Mesenteric fat pad (tissue), 1 donor: ENCODE data around the gene CAMK2D. TPM values are rescaled to one million over a fixed set of nuclear protein-coding genes. Genes with fewer than 3 reads are reported as not detected.
"Not testable (repeated sequence)": the region's sequence is repeated elsewhere in the genome, so short reads cannot be mapped to it uniquely, and the experiment has no call there.

Experiments used
- DNase-seq: peaks from one replicate; pipeline ENCODE4 v3.0.0-alpha.2; 2020; ENCODE audit warnings: low spot score
- total RNA-seq: library from RNA; stranded (reverse); fragmentation: NEBNext Ultra II Directional; extraction: Animal tissue kit (Norgen Biotek cat#: 25700); gene quantifications from one replicate; pipeline ENCODE4 v1.2.1, GENCODE V29; 2021
- donor health status: DM: yes; HTN: yes; CAD: no.

Gene CAMK2D
- total RNA-seq, 1 donor from 2014 or later = 58.0 TPM

GRCh38 chr4:113732967-113733527, 28.5 kb downstream of the CAMK2D start:
- no peak for DNase-seq

DNA sequence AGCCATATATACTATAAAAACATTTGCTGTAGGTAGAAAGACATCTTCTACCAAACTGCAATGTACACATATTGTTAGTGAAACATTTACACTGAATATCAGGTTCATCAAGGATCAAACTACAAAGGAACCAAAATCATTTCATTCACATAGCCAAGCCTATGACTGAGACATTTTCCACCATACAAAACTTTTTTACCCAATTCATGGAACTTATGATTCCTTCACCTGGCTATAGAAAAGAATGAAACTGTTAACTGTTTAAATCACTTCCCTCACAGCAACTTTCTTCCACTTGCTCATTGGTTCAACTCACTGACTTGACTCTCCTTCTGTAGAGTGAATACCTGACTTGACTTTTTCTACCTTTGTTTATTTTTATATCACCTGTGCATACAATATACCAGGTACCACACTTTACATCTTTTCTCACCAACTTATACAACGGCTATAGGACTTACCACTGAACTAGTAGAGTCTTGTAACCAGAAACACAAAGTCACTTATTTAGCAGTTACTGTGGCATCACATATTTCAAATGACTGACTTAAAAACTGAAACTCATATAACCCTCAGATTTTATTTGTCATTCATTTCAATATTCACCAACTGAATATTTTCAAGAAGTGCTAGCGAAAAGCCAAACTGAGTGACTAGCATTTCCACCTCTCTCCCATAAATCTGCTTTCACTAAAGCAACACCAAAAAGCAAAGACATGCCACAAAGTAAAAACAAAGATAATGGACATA, 30.9 kb downstream of the CAMK2D start:
- DNase-seq = no peak

DNA sequence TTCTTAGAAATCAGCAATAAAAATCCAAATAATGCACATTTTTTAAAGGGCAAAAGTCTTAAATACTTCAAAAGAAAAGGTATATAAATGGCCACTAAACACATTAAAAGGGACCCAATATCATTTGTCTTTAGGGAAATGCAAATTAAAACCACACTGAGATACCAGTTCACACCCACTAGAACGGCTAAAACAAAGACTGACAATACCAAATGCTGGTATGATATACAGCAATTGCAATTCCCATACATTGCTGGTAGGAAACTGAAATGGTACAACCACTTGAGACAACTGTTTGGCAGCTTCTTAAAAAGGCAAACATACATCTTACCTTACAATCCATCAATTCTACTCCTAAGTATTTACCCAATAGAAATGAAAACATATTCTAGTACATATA, 33.7 kb downstream of the CAMK2D start:
- no peak for DNase-seq

DNA sequence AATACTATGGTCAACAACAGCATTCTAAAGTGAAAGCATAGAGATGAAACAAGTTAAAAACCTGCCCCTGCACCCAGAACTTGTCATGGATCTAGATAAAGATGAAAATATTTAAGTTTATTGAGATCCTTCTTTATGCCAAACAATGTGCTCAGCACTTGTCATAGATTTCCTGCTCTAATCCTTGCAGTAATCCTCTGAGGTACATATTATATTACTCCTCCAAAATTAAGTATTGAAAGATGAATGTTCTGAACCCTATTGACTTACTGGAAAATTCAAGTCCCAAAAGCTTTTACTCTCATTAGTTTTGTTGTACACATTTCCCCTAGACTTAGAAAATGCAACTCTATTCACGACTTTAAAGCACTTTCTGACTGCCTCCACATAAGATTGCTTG, 35.6 kb downstream of the CAMK2D start:
- DNase-seq = no peak

GRCh38 chr4:113718252-113718651, 43.3 kb downstream of the CAMK2D start:
- DNase-seq = no peak

DNA sequence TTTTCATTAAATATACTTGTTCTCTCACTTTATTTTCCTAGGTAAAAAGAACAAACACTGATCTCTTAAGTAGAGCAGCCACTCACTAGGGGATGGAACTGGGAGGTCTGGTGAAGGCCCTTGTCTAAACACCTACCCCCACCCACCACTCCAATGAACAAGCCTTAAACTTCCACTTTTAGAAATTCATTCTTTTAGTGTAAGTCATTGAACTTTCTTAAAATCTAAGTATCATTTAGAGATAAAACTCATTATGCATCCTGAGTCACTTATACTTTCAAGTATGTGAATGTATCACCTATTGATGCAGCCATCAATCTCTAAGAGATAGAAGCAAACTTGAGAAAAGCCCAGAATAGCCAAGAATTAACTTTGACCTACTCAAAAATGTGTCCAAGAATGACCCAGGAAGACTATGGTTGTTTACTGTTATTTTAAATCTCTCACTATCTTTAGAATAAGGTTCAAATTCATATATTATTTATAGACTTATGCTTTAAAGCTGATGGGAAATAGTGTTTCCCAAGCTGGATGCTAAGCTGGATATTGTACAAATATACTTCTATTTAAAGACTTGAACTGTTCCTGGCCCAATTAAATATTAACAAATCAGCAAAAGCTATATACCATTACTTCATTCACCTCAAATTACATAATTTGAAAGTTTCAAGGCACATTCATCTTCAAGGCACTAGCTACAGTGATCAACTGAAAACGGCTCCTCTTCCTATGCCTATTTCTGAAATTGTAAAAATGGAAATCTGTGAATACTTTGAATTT, 49.5 kb downstream of the CAMK2D start:
- DNase-seq = no peak

- no peak for DNase-seq
Measured at GRCh38 chr4:113708250-113708649, 53.3 kb downstream of the CAMK2D start.

DNA sequence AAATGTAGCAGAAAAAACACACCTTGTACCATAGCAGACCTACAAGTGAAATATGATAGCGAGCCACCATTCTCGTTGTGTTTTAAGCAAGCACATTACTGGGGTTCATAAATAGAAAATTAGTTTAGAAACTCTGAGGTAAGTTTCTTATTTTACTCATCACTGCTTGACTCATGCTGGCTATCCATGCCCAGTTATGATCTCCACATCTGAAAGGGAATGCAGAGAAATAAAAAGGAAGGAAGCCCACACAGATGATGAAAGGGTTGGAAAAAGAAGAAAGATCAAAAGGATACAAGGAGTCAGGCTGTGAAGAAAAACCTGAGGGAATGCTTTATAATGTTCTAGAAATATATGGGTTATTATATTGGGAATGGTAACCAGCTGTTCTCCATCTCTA, 54.5 kb downstream of the CAMK2D start:
- DNase-seq = no peak

DNA sequence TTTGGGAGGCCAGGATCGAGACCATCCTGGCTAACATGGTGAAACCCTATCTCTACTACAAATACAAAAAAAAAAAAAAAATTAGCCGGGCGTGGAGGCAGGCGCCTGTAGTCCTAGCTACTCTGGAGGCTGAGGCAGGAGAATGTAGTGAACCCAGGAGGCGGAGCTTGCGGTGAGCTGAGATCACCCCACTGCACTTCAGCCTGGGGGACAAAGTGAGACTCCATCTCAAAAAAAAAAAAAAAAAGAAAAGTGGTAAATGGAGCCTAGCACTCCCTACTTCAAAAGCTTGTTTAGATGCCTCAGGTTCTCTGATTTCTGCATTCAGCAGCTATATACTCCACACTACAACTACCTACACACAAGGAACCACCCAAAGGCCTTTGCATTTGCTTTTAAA, 56.4 kb downstream of the CAMK2D start:
- not testable (repeated sequence) for DNase-seq

- DNase-seq = not testable (repeated sequence)
Measured at GRCh38 chr4:113702596-113702995, 58.9 kb downstream of the CAMK2D start.

DNA sequence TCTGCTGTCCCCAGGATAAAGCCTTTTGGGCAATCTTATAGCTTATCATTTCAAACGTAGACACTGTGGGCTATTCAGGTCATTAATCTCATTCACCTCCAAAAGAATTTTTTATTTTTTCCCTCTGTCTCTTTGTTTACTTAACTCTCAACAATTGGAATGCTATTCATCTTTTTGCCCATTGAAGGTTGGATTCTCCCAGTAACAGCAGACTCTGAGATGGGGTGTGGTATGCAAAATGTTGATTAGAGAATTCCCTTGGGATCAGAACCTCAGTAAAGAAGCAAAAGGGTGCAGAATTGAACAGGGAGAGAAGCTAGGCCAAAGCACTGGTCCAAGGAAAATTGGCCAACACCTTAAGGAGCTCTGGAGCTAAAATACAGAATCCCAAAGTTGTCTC, 60.4 kb downstream of the CAMK2D start:
- no peak for DNase-seq

GRCh38 chr4:113700602-113701150, 60.9 kb downstream of the CAMK2D start:
- DNase-seq = no peak

DNA sequence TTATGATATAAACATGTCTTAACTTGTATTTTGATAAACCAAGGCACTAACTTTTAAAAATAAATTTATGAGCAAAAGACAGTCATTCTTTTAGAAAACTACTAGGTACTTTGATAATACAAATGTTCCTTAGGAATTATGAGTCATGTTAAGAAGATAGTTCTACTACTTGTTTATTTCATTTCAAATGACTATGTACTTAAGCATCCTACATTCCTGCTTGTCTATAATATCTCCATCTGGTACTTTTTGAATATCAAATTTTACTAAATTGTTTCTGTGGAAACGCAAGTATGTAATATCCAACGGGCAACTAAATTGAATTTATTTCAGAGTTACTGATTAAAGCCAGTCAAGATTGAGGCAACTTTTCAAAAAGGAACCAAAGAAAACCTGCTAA, 61.8 kb downstream of the CAMK2D start:
- DNase-seq = no peak

GRCh38 chr4:113697429-113697828, 64.1 kb downstream of the CAMK2D start:
- no peak for DNase-seq

GRCh38 chr4:113695328-113696169, 66.0 kb downstream of the CAMK2D start:
- DNase-seq = no peak

- no peak for DNase-seq
Measured at GRCh38 chr4:113694008-113694407, 67.5 kb downstream of the CAMK2D start.

DNA sequence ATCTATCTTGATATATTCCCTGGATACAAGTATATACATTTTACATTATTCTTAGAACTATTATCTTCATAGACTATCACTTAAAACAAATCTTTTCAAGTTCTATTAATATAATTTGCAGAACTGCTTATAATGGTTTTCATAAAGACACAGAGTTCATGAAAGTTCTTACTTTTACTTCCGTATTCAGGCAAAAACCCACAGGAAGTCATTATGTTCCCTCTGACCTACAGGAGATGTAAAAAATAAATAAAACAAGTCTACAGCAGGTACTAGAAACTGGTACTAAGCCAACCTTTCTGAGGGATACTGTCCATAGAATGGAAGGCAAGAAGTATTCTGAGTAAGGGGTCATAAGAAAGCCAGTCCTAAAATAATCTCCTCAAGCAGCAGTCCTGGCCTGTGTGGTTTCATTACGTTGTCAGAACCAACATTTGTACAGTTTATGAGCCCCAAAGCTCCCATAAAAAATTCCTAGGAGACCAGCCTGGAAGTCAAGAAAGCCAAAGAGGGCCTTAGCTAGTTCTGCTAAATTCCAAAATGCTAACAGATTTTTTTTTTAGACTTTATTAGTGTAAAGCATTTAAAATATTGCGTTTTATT, 68.6 kb downstream of the CAMK2D start:
- DNase-seq = no peak

DNA sequence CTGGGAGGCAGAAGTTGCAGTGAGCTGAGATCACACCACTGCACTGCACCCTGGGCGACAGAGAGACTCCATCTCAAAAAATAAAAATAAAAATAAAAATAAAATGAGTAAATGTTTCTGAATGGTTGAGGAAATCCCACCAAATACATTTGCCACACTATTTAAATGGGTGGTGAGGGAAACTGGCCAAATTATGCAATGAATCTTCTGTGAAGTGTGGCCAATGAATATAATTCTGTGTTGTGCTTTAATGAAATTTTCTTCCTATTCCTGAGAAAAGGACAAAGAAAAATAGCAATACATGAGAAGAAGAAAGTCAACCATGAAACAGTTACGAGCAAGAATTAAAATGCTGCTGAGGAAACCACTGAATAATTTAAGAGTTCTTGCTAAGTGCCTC, 69.9 kb downstream of the CAMK2D start:
- DNase-seq = no peak

- no peak for DNase-seq
Measured at GRCh38 chr4:113689394-113689793, 72.1 kb downstream of the CAMK2D start.

DNA sequence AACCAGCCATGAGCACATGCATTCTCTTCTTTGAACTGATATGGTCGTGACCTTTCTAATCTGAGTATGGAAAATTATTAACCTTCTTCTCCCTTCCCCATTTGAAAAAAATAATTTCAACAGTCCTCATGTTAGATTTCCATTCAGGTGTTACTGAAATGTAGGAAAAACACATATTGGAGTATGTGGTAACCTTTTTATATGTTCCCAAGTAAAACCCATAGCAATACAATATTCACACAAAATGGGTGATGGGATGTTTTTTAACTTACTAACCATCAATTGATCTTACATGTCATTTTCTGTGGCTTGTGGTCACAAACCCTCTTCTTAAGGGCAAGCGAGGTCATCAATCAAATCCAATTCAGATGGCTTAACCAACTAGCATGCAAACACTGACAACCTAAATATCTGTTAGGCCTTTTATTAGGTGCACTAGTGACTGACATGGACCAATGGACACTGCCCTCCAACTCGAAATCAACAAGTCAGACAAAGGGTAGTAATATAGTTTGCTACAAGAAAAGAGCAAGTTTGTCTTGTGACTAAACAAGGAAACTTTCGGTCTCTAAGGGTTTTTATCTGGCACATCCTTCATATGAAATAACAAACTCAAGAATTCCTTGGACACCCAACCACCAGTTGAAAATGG, 74.3 kb downstream of the CAMK2D start:
- no peak for DNase-seq
